ENCODE measurements around the gene STK24. TPM values are rescaled to one million over a fixed set of nuclear protein-coding genes. Genes with fewer than 3 reads are reported as not detected.

The STK24 gene
- total RNA-seq, 1 experiment from 2014 or later, result 84.8 TPM

GRCh38 chr13:98409281-98409680 lies 167.6 kb downstream of the STK24 start:
- POLR2A ChIA-PET (ENCODE audit: low non-redundant PET), result no interaction called here
- H3K36me3 ChIP-seq (ENCODE audit: insufficient read depth, low read length, poor library complexity, severe bottlenecking), result peaks cover 16% of the 10 kb centered on the region
- no peak for TF ChIP-seq EZH2 (IDR thresholded peaks at IDR 0.05; ENCODE audit: borderline replicate concordance, low read depth, low read length, poor library complexity, severe bottlenecking)
- TF ChIP-seq, protein P1, sequence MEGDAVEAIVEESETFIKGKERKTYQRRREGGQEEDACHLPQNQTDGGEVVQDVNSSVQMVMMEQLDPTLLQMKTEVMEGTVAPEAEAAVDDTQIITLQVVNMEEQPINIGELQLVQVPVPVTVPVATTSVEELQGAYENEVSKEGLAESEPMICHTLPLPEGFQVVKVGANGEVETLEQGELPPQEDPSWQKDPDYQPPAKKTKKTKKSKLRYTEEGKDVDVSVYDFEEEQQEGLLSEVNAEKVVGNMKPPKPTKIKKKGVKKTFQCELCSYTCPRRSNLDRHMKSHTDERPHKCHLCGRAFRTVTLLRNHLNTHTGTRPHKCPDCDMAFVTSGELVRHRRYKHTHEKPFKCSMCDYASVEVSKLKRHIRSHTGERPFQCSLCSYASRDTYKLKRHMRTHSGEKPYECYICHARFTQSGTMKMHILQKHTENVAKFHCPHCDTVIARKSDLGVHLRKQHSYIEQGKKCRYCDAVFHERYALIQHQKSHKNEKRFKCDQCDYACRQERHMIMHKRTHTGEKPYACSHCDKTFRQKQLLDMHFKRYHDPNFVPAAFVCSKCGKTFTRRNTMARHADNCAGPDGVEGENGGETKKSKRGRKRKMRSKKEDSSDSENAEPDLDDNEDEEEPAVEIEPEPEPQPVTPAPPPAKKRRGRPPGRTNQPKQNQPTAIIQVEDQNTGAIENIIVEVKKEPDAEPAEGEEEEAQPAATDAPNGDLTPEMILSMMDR (conservative IDR thresholded peaks at IDR 0.05; ENCODE audit: low read depth, low read length), result no peak
- no peak for DNase-seq (ENCODE audit: low spot score)
- intact Hi-C loops (cut with micrococcal nuclease; ENCODE audit: unreplicated experiment), result no loop called here
- H3K27me3 ChIP-seq (replicated peaks; ENCODE audit: insufficient read depth, low read depth, low read length, poor library complexity), result no peaks in the 10 kb centered on the region
- CTCF ChIA-PET, result no interaction called here
- no TSS peak for BruUV-seq (replicated peaks)
- no peak overlapping the region for H3K27ac ChIP-seq (ENCODE audit: low read depth, low read length, poor library complexity, severe bottlenecking)
- no peaks in the 10 kb centered on the region for H3K9me3 ChIP-seq (ENCODE audit: low read depth, low read length, poor library complexity, severe bottlenecking)
- peaks cover 7% of the 10 kb centered on the region for H3K4me1 ChIP-seq (ENCODE audit: insufficient read depth, low read length, poor library complexity, severe bottlenecking)
- no peak overlapping the region for H3K4me3 ChIP-seq (ENCODE audit: low read depth, low read length, poor library complexity, severe bottlenecking)

DNA sequence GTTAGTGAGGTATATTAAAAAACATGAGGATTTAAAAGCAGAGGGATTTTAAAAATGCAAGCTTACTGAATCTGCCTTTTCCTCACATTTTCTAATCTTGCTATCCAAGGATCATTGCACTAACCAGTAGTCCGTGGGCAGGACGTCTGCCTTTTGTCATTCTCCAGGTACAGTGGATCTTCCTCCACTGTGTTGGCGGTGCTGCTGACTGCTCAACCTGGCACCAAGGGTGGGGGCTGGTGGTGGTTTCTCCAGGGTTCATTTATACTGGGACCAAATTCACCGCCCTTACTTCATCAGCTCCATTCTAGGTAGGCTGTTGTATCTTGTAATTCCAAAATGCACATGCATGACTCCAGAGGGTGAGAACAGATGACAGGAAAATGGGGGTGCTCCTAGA lies 169.3 kb downstream of the STK24 start:
- TF ChIP-seq EZH2 (IDR thresholded peaks at IDR 0.05; ENCODE audit: borderline replicate concordance, low read depth, low read length, poor library complexity, severe bottlenecking), result no peak
- TF ChIP-seq, protein P1 (conservative IDR thresholded peaks at IDR 0.05; ENCODE audit: low read depth, low read length), result no peak
- POLR2A ChIA-PET (ENCODE audit: low non-redundant PET), result no interaction called here
- Histone ChIP-seq H3K4me1 (ENCODE audit: insufficient read depth, low read length, poor library complexity, severe bottlenecking) (peaks cover 7% of the 10 kb centered on the region), H3K27me3 (replicated peaks; ENCODE audit: insufficient read depth, low read depth, low read length, poor library complexity) (no peaks in the 10 kb centered on the region), H3K36me3 (ENCODE audit: insufficient read depth, low read length, poor library complexity, severe bottlenecking) (peaks cover 10% of the 10 kb centered on the region), H3K9me3 (ENCODE audit: low read depth, low read length, poor library complexity, severe bottlenecking) (no peaks in the 10 kb centered on the region), H3K27ac (ENCODE audit: low read depth, low read length, poor library complexity, severe bottlenecking) (no peak overlapping the region), H3K4me3 (ENCODE audit: low read depth, low read length, poor library complexity, severe bottlenecking) (no peak overlapping the region)
- BruUV-seq (replicated peaks), result no TSS peak
- DNase-seq (ENCODE audit: low spot score), result no peak
- intact Hi-C loops (cut with micrococcal nuclease; ENCODE audit: unreplicated experiment), result no loop called here
- CTCF ChIA-PET, result no interaction called here

- no TSS peak for BruUV-seq (replicated peaks)
- Histone ChIP-seq H3K4me1 (ENCODE audit: insufficient read depth, low read length, poor library complexity, severe bottlenecking) (peaks cover 7% of the 10 kb centered on the region), H3K4me3 (ENCODE audit: low read depth, low read length, poor library complexity, severe bottlenecking) (no peak overlapping the region), H3K9me3 (ENCODE audit: low read depth, low read length, poor library complexity, severe bottlenecking) (no peaks in the 10 kb centered on the region), H3K36me3 (ENCODE audit: insufficient read depth, low read length, poor library complexity, severe bottlenecking) (peaks cover 4% of the 10 kb centered on the region), H3K27me3 (replicated peaks; ENCODE audit: insufficient read depth, low read depth, low read length, poor library complexity) (no peaks in the 10 kb centered on the region), H3K27ac (ENCODE audit: low read depth, low read length, poor library complexity, severe bottlenecking) (no peak overlapping the region)
- no peak for DNase-seq (ENCODE audit: low spot score)
- ChIA-PET CTCF (no interaction called here), POLR2A (ENCODE audit: low non-redundant PET) (no interaction called here)
- TF ChIP-seq, protein P1 (conservative IDR thresholded peaks at IDR 0.05; ENCODE audit: low read depth, low read length), result no peak
- TF ChIP-seq EZH2 (IDR thresholded peaks at IDR 0.05; ENCODE audit: borderline replicate concordance, low read depth, low read length, poor library complexity, severe bottlenecking), result no peak
- intact Hi-C loops (cut with micrococcal nuclease; ENCODE audit: unreplicated experiment), result no loop called here
Measured at GRCh38 chr13:98406971-98407370, 169.9 kb downstream of the STK24 start.

All from A673 (cell line).